T follicular helper cell (primary cell): ENCODE results near the gene DMD.
"Not testable (repeated sequence)": the region's sequence is repeated elsewhere in the genome, so short reads cannot be mapped to it uniquely, and the experiment has no call there.

ENCODE experiments used
- DNase-seq: peaks from one replicate; pipeline ENCODE4 v3.0.0-alpha.2; 2020; ENCODE audit warnings: low read depth

Gene DMD

GRCh38 chrX:31593353-31593752, 1618.0 kb downstream of the DMD start:
- DNase-seq = no peak

- no peak for DNase-seq
These were observed 1620.0 kb downstream of the DMD start for GRCh38 chrX:31591355-31591754.

- no peak for DNase-seq
These were observed 1620.7 kb downstream of the DMD start for GRCh38 chrX:31590581-31591114.

GRCh38 chrX:31589503-31589902, 1621.8 kb downstream of the DMD start:
- no peak for DNase-seq

- DNase-seq = no peak
These were observed 1623.0 kb downstream of the DMD start for GRCh38 chrX:31588355-31588754.

GRCh38 chrX:31583892-31584291, 1627.5 kb downstream of the DMD start:
- DNase-seq = not testable (repeated sequence)

- DNase-seq = no peak
These were observed 1630.6 kb downstream of the DMD start for GRCh38 chrX:31580726-31581125.

GRCh38 chrX:31580227-31580626, 1631.1 kb downstream of the DMD start:
- DNase-seq = no peak

- no peak for DNase-seq
These were observed 1639.0 kb downstream of the DMD start for GRCh38 chrX:31572360-31572759.

- no peak for DNase-seq
These were observed 1640.7 kb downstream of the DMD start for GRCh38 chrX:31570658-31571057.

- no peak for DNase-seq
These were observed 1647.6 kb downstream of the DMD start for GRCh38 chrX:31563792-31564191.

- no peak for DNase-seq
These were observed 1655.8 kb downstream of the DMD start for GRCh38 chrX:31555506-31555905.

GRCh38 chrX:31551913-31552312, 1659.4 kb downstream of the DMD start:
- no peak for DNase-seq

- no peak for DNase-seq
These were observed 1661.2 kb downstream of the DMD start for GRCh38 chrX:31550158-31550557.

GRCh38 chrX:31547816-31548215, 1663.5 kb downstream of the DMD start:
- no peak for DNase-seq

- no peak for DNase-seq
These were observed 1663.9 kb downstream of the DMD start for GRCh38 chrX:31547416-31547815.

- DNase-seq = no peak
These were observed 1665.2 kb downstream of the DMD start for GRCh38 chrX:31546126-31546525.

- no peak for DNase-seq
These were observed 1665.6 kb downstream of the DMD start for GRCh38 chrX:31545726-31546125.

- no peak for DNase-seq
These were observed 1666.2 kb downstream of the DMD start for GRCh38 chrX:31545191-31545590.

- DNase-seq = no peak
These were observed 1667.7 kb downstream of the DMD start for GRCh38 chrX:31543634-31544033.

GRCh38 chrX:31542566-31542965, 1668.8 kb downstream of the DMD start:
- no peak for DNase-seq

GRCh38 chrX:31540313-31540712, 1671.0 kb downstream of the DMD start:
- no peak for DNase-seq

- DNase-seq = no peak
These were observed 1683.8 kb downstream of the DMD start for GRCh38 chrX:31527455-31528126.

- no peak for DNase-seq
These were observed 1687.3 kb downstream of the DMD start for GRCh38 chrX:31523884-31524536.
